Measurements from ENCODE around the gene GCC1. TPM values are rescaled to one million over a fixed set of nuclear protein-coding genes. Genes with fewer than 3 reads are reported as not detected.

Gene GCC1
- total RNA-seq, 1 experiment from 2014 or later, result 16.8 TPM

- Histone ChIP-seq H3K14ac (ENCODE audit: insufficient read depth, low read length) (no peak overlapping the region), H2AK5ac (ENCODE audit: insufficient read length, low read length) (no peak overlapping the region), H3K23me2 (ENCODE audit: insufficient read length, low read depth, low read length, poor library complexity, severe bottlenecking) (no peaks in the 10 kb centered on the region), H3K23ac (ENCODE audit: insufficient read length, low read depth, low read length) (no peak overlapping the region), H2BK15ac (ENCODE audit: low read depth, low read length) (no peak overlapping the region), H3K4ac (ENCODE audit: low read depth, low read length) (no peak overlapping the region), H4K8ac (replicated peaks; ENCODE audit: insufficient read length, low read depth, low read length) (no peak overlapping the region), H3K9ac (ENCODE audit: extremely low read depth, insufficient read length, low read length) (no peak overlapping the region), H3K79me1 (ENCODE audit: insufficient read depth, low read depth, low read length, poor library complexity, severe bottlenecking) (no peaks in the 10 kb centered on the region), H2AFZ (ENCODE audit: low read length) (no peak overlapping the region), H4K91ac (ENCODE audit: insufficient read length, low read depth, low read length) (no peak overlapping the region), H3K4me2 (ENCODE audit: insufficient read depth, insufficient read length, low read length) (no peak overlapping the region), H3K79me2 (ENCODE audit: insufficient read depth, low read length) (no peaks in the 10 kb centered on the region), H3K27ac (ENCODE audit: insufficient read length, low read depth, low read length) (no peak overlapping the region), H3T11ph (ENCODE audit: low read length) (no peak overlapping the region), H4K5ac (ENCODE audit: insufficient read length, low read depth, low read length) (no peak overlapping the region), H3K56ac (ENCODE audit: insufficient read length, low read depth, low read length) (no peak overlapping the region), H3K4me1 (ENCODE audit: insufficient read depth, low read length) (no peaks in the 10 kb centered on the region), H2BK120ac (ENCODE audit: low read depth, low read length, poor library complexity, severe bottlenecking) (no peak overlapping the region), H3K27me3 (ENCODE audit: insufficient read depth, low read length) (peaks cover 2% of the 10 kb centered on the region; the same call in 1 of the 2 replicates), H3K9me3 (ENCODE audit: control insufficient read depth, low read depth, low read length) (no peaks in the 10 kb centered on the region), H3K18ac (ENCODE audit: insufficient read length, low read depth, low read length) (no peak overlapping the region), H2BK5ac (ENCODE audit: insufficient read length, low read length) (no peak overlapping the region), H2BK20ac (ENCODE audit: low read depth, low read length, poor library complexity, severe bottlenecking) (no peak overlapping the region), H4K20me1 (ENCODE audit: control insufficient read depth, insufficient read depth, insufficient read length) (no peaks in the 10 kb centered on the region), H2BK12ac (ENCODE audit: insufficient read length, low read depth, low read length) (no peak overlapping the region)
- WGBS (ENCODE audit: extremely low coverage, insufficient read length, low lambda C conversion rate), result no CpG with 5 or more reads among the region's 9 CpGs
- DNase-seq, result no peak
- Mint-ChIP-seq H3K36me3 (ENCODE audit: insufficient read depth in 1 of 3, low read depth in 3 of 3) (no peaks in the 10 kb centered on the region), H3K4me1 (peaks cover 12 to 28% of the 10 kb centered on the region in 2 experiments), H3K4me3 (no peak overlapping the region), H3K9me3 (peaks cover 0 to 4% of the 10 kb centered on the region in 2 experiments; a peak in 1 of 5 replicates), H3K27ac (no peak overlapping the region), H3K27me3 (ENCODE audit: low read depth) (peaks cover 58% of the 10 kb centered on the region)
- TF ChIP-seq, protein P1, sequence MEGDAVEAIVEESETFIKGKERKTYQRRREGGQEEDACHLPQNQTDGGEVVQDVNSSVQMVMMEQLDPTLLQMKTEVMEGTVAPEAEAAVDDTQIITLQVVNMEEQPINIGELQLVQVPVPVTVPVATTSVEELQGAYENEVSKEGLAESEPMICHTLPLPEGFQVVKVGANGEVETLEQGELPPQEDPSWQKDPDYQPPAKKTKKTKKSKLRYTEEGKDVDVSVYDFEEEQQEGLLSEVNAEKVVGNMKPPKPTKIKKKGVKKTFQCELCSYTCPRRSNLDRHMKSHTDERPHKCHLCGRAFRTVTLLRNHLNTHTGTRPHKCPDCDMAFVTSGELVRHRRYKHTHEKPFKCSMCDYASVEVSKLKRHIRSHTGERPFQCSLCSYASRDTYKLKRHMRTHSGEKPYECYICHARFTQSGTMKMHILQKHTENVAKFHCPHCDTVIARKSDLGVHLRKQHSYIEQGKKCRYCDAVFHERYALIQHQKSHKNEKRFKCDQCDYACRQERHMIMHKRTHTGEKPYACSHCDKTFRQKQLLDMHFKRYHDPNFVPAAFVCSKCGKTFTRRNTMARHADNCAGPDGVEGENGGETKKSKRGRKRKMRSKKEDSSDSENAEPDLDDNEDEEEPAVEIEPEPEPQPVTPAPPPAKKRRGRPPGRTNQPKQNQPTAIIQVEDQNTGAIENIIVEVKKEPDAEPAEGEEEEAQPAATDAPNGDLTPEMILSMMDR (conservative IDR thresholded peaks at IDR 0.05), result no peak
Observed at GRCh38 chr7:127539116-127539515, 46.3 kb downstream of the GCC1 start.

Measured in H9 (cell line).